GM21786 (cell line): Measurements from ENCODE around the gene CEACAM21.
"Not testable (repeated sequence)": the region's sequence is repeated elsewhere in the genome, so short reads cannot be mapped to it uniquely, and the experiment has no call there.

Experiments
- ATAC-seq: cut with Tn5 transposase; IDR thresholded peaks from one replicate; pipeline ENCODE4 v1.9.1; 2021; ENCODE audit not compliant: unreplicated experiment

Gene CEACAM21

DNA sequence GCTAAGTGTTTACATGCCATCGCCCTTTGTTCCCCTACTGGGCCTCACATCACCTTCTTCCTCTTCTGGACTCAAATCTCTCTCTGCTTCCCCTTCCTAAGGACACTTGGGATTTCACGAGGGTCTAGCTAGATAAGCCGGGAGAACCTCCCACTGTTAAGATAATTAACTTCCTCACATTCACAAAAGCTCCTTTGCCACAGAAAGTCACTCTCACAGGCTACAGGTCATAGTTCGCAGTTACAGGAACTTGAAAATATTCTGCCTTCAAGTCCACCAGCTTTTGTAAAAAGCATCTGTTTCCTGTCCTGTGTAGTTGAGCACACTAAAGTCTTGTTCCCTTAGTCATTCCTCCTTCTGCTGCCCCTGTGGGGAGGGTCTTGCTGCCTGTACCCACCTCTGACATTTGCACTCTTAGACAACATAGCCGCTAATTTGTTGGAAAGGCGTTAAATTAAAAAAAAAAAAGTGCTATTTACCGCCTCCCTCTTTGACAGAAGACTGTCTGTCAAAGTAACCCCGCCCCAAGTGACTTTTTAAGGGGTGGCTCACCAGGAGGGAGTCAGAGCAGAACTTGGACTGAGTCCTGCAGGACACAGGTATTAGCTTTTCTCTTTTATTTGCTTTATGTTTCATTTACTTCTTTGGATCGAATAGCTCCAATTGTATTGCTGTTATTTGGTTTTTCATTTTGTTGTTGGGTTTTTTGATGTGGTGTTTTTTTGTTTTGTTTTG lies 26.8 kb upstream of the CEACAM21 start:
- no peak for ATAC-seq

- no peak for ATAC-seq
Observed at GRCh38 chr19:41549884-41550283, 26.1 kb upstream of the CEACAM21 start.

GRCh38 chr19:41551212-41551610 lies 24.8 kb upstream of the CEACAM21 start:
- no peak for ATAC-seq

DNA sequence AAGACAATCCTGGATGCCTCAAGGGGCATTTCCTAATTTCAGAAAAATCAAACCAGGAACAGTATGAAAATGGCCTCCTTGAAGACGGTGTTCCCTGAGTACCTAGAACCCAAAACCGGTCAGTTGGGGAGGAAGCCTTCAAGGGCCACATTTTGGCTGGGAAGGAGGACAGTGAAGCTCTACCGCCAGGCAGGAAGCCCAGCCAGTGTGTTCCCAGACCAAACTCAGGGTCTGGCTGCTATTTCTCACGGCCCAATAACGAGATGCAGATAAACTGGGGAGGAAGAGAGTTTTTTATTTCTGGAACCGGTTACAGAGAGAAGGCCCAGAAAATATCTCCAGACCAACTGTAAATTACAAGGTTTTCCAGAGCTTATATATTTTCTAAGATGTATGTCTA lies 24.3 kb upstream of the CEACAM21 start:
- ATAC-seq: no peak

GRCh38 chr19:41552558-41552957 lies 23.4 kb upstream of the CEACAM21 start:
- no peak for ATAC-seq

DNA sequence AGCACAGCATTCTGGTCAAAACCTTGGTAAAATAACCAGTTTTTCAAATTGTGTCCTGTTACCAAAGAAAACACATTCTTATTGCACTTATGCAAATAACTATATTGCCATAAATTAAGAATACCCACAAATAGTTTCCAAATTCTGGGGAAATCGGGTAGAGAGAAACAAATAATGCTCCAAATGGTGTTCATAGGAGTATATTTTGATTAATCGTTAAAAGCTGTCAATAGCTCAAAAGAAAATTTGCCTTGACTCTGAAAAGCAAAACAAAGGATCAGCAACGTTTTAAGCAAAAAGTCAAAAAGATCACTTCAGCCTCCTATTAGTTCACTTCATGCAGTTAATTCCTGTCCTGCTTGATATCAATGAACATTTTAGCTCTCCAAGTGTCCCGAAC lies 22.2 kb upstream of the CEACAM21 start:
- ATAC-seq: no peak

DNA sequence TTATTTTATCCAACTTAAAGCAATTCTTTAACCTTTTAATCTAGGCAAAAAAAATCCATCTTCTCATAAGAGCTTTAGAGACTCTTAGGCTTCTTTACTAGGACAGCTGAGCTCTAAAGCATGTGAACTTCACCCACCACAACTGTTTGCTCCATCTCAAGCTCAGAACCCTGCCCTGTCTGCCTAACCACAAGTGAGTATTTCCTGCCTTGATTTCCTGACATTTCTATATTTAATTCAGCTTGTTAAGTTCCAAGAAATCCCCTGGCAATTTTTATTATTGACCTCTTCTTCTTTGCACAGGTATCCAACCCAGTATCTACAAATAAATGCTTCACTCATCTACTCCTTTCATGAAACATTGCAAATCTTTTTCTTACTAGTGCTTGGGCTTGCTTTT lies 21.1 kb upstream of the CEACAM21 start:
- no peak for ATAC-seq

DNA sequence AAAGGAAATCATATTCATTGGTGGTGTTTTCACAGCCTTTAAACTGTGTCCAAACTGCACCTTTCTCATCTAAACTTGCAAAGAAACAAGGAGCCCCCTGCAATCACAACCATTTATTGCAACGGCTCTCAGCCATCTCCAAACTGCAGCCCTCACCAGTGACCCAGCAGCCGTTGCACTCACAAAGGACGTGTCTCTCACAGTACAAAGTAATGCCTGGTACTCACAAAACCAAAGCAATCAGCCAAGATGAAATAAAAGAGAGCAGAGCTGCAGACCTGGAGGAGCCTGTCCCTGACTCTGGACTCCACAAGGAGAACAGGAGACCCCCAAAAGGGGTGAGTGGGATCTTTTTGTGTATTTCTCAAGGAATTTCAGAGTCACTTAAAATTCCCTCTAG lies 20.2 kb upstream of the CEACAM21 start:
- no peak for ATAC-seq

DNA sequence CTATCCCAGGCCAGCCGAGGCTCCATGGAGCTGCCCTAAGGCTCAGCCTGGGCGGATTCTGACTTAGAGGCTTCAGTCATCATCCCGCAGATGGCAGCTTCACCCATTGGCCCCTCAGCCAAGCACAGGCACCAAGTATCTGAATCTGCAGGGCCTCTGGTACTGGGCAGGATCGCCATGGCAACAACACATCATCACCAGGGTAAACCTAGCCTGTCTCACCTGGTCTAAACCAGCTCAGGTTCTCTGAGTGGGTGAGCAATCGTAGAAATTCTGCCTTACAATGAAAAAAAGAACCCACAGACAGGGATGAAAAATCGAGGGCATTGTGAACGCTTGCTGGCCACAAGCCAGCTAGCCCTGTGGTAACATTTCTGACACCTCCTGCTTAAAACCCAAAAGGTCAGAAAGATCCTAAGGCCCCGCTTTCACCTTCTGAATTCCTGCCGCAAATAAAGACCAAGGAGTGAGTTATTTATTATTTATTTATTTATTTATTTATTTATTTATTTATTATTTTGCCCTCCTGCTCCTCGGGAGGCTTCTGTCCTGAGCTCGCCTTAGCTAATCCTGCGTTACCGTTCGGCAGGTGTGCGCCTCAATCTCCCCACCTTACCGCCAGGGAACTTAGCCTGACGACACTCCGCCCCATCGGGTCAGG lies 12.0 kb upstream of the CEACAM21 start:
- no peak for ATAC-seq

GRCh38 chr19:41564515-41565378 lies 11.2 kb upstream of the CEACAM21 start:
- no peak for ATAC-seq

DNA sequence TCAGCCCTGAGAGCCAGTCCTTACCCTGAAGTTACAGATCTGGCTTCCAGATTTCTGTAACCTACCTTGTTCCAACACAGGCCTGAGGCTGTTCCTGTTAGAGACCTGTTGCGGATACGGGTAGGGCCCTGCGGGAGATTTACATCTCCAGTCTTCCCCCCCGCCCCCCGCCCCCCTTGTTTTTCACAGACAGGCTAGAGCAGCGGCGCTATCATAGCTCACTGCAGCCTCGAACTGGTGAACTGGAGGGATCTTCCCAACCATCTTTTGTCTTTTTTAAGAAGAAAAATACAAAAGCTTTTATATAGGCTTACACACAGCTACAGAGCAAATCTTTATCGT lies 10.6 kb upstream of the CEACAM21 start:
- ATAC-seq: no peak

GRCh38 chr19:41566001-41566400 lies 10.0 kb upstream of the CEACAM21 start:
- no peak for ATAC-seq

GRCh38 chr19:41569481-41570150 lies 6.3 kb upstream of the CEACAM21 start:
- ATAC-seq: no peak

DNA sequence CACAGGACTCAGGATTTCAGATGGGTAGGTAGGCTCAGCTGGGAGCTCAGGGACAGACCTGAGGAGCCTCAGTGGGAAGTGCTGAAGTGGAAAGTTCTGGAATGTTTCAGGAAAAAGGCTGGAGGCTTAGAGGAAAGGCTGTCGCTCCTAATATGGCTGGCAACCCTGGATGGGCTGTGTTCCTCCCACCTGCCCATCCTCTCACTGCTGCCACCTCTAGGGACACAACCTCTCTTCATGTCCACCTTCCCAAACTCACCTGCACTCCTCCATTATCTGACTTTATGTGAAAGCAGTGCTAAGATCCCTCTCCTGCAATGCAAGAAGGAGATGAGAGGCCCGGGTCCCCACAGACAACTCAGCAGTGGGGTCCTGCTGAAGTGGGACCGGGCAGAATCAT lies 5.8 kb upstream of the CEACAM21 start:
- ATAC-seq: no peak

- ATAC-seq: no peak
Observed at GRCh38 chr19:41570639-41571112, 5.3 kb upstream of the CEACAM21 start.

DNA sequence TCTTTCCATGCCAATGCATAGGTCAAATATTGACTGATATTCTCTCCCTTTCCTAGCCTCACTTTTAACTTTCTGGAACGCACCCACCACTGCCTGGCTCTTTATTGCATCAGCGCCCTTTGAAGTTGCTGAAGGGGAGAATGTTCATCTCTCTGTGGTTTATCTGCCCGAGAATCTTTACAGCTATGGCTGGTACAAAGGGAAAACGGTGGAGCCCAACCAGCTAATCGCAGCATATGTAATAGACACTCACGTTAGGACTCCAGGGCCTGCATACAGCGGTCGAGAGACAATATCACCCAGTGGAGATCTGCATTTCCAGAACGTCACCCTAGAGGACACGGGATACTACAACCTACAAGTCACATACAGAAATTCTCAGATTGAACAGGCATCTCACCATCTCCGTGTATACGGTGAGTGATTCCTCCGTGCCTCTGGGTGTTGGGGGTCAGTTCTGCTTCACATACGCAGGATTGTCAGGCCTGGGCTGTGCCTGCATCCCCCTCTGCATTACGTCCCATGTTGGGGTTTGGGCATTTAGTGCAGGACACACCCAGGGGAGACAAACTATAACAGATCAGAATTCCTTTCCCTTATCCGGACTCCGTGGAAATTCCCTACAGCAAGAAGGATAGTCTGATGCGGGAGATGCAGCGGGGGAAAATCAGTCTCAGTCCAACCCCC lies 1.3 kb downstream of the CEACAM21 start:
- ATAC-seq: no peak

GRCh38 chr19:41577833-41578232 lies 1.9 kb downstream of the CEACAM21 start:
- ATAC-seq: no peak

GRCh38 chr19:41578886-41579285 lies 2.9 kb downstream of the CEACAM21 start:
- no peak for ATAC-seq

- not testable (repeated sequence) for ATAC-seq
Observed at GRCh38 chr19:41581068-41581467, 5.1 kb downstream of the CEACAM21 start.

DNA sequence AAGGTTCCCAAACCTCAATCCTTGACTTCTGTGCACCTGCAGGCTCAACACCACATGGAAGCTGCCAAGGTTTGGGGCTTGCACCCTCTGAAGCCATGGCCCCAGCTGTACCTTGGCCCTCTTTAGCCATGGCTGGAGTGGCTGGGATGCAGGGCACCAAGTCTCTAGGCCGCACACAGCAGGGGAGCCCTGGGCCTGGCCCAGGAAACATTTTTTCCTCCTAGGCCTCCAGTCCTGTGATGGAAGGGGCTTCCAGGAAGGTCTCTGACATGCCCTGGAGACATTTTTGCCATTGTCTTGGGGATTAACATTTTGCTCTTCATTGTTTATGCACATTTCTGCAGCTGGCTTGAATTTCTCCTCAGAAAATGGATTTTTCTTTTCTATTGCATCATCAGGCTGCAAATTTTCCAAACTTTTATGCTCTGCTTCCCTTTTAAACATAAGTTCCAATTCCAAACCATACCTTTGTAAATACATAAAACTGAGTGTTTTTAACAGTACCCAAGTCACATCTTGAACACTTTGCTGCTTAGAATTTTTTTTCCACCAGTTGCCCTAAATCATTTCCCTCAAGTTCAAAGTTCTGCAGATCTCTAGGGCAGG lies 6.7 kb downstream of the CEACAM21 start:
- not testable (repeated sequence) for ATAC-seq
